Measurements from ENCODE around the gene COIL.

COIL gene

GRCh38 chr17:56976941-56977608 is 16.2 kb upstream of the COIL start:
- no peak for TF ChIP-seq CTCF (IDR thresholded peaks at IDR 0.05; ENCODE audit: insufficient read depth, low read length, poor library complexity, severe bottlenecking)
- DNase-seq (ENCODE audit: extremely low read depth, insufficient read length), result no peak
- Histone ChIP-seq H3K4me3 (replicated peaks; ENCODE audit: low read depth, low read length) (peak overlapping the region; percentile 34), H3K36me3 (ENCODE audit: control insufficient read depth, insufficient read depth, low read length) (peaks cover 6% of the 10 kb centered on the region), H3K27me3 (replicated peaks; ENCODE audit: control insufficient read depth, insufficient read depth, low read length) (no peaks in the 10 kb centered on the region)

GRCh38 chr17:56975656-56976055 is 14.8 kb upstream of the COIL start:
- no peak for TF ChIP-seq CTCF (IDR thresholded peaks at IDR 0.05; ENCODE audit: insufficient read depth, low read length, poor library complexity, severe bottlenecking)
- Histone ChIP-seq H3K27me3 (replicated peaks; ENCODE audit: control insufficient read depth, insufficient read depth, low read length) (no peaks in the 10 kb centered on the region), H3K4me3 (replicated peaks; ENCODE audit: low read depth, low read length) (no peak overlapping the region), H3K36me3 (ENCODE audit: control insufficient read depth, insufficient read depth, low read length) (no peaks in the 10 kb centered on the region)
- no peak for DNase-seq (ENCODE audit: extremely low read depth, insufficient read length)

DNA sequence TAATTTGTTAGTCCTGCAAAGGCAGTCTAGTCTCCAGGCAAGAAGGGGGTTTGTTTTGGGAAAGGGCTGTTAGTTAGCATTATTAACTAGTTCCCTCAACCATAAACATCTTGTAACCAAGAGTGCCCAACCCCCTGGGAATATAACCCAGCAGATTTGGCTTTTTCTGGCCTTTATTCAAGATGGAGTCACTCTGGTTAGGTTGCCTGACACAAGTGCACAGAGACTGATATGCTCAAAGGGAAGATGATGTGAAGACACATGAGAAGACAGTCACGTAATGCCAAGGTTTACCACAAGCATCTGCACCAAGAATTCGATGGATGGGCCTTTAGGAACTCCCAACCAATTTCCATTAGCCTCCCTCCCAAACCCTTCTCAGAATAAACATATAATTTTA is 13.2 kb upstream of the COIL start:
- no peak for DNase-seq (ENCODE audit: extremely low read depth, insufficient read length)
- no peak overlapping the region for H3K4me3 ChIP-seq (replicated peaks; ENCODE audit: low read depth, low read length)
- no peak for TF ChIP-seq CTCF (IDR thresholded peaks at IDR 0.05; ENCODE audit: insufficient read depth, low read length, poor library complexity, severe bottlenecking)
- H3K27me3 ChIP-seq (replicated peaks; ENCODE audit: control insufficient read depth, insufficient read depth, low read length), result no peaks in the 10 kb centered on the region
- H3K36me3 ChIP-seq (ENCODE audit: control insufficient read depth, insufficient read depth, low read length), result no peaks in the 10 kb centered on the region

GRCh38 chr17:56973520-56973919 is 12.7 kb upstream of the COIL start:
- no peak for DNase-seq (ENCODE audit: extremely low read depth, insufficient read length)

GRCh38 chr17:56972111-56972730 is 11.4 kb upstream of the COIL start:
- no peak for TF ChIP-seq CTCF (IDR thresholded peaks at IDR 0.05; ENCODE audit: insufficient read depth, low read length, poor library complexity, severe bottlenecking)
- no peaks in the 10 kb centered on the region for H3K27me3 ChIP-seq (replicated peaks; ENCODE audit: control insufficient read depth, insufficient read depth, low read length)
- no peak for DNase-seq (ENCODE audit: extremely low read depth, insufficient read length)
- H3K36me3 ChIP-seq (ENCODE audit: control insufficient read depth, insufficient read depth, low read length), result no peaks in the 10 kb centered on the region
- H3K4me3 ChIP-seq (replicated peaks; ENCODE audit: low read depth, low read length), result no peak overlapping the region

More at GRCh38 chr17:56973520-56973919, 12.7 kb upstream of the COIL start:
- TF ChIP-seq CTCF (IDR thresholded peaks at IDR 0.05; ENCODE audit: insufficient read depth, low read length, poor library complexity, severe bottlenecking), result no peak
- Histone ChIP-seq H3K4me3 (replicated peaks; ENCODE audit: low read depth, low read length) (no peak overlapping the region), H3K36me3 (ENCODE audit: control insufficient read depth, insufficient read depth, low read length) (no peaks in the 10 kb centered on the region), H3K27me3 (replicated peaks; ENCODE audit: control insufficient read depth, insufficient read depth, low read length) (no peaks in the 10 kb centered on the region)

Data from GM06990 (cell line).